WTC11 (cell line): ENCODE data around the gene SLC24A4.

Experiments used
- CTCF ChIP-seq: fragments of 200-600 bp; IDR thresholded peaks from 2 replicates; pipeline ENCODE4 v1.8.0; 2022; ENCODE audit warnings: antibody characterized with exemption
- TEAD4 ChIP-seq: sonication (generic); formaldehyde crosslinking; IDR thresholded peaks from 2 replicates; pipeline ENCODE4 v1.8.0; 2022; ENCODE audit warnings: mild to moderate bottlenecking, missing genetic modification reagents
- USF1 ChIP-seq: sonication (generic); formaldehyde crosslinking; IDR thresholded peaks from 2 replicates; pipeline ENCODE4 v1.8.0; 2022; ENCODE audit warnings: mild to moderate bottlenecking, missing genetic modification reagents
- ZNF121 ChIP-seq: sonication (generic); formaldehyde crosslinking; IDR thresholded peaks from 2 replicates; pipeline ENCODE4 v1.8.0; 2023; ENCODE audit warnings: missing genetic modification reagents
- TF ChIP-seq, protein P1 (sequence below): fragments of 250-450 bp; sonication (Bioruptor Pico); IDR thresholded peaks from 2 replicates; pipeline ENCODE4 v1.9.0; 2021; ENCODE audit warnings: moderate library complexity, mild to moderate bottlenecking, inconsistent platforms, borderline replicate concordance
- TF ChIP-seq, protein P2 (sequence below): sonication (generic); formaldehyde crosslinking; conservative IDR thresholded peaks from 2 replicates; pipeline ENCODE4 v1.8.1; 2022; ENCODE audit warnings: mild to moderate bottlenecking, missing genetic modification reagents
- TF ChIP-seq, protein P3 (sequence below): sonication (generic); formaldehyde crosslinking; IDR thresholded peaks from 2 replicates; pipeline ENCODE4 v1.8.1; 2023; ENCODE audit warnings: mild to moderate bottlenecking, missing genetic modification reagents
- TF ChIP-seq, protein P4 (sequence below): sonication (generic); formaldehyde crosslinking; conservative IDR thresholded peaks from 2 replicates; pipeline ENCODE4 v1.8.1; 2023; ENCODE audit warnings: mild to moderate bottlenecking, low read depth, missing genetic modification reagents, moderate library complexity

- no peak for TF ChIP-seq CTCF
- no peak for TF ChIP-seq ZNF121 (CRISPR knock-in tag)
- no peak for TF ChIP-seq USF1 (CRISPR knock-in tag)
- TF ChIP-seq, protein P1, sequence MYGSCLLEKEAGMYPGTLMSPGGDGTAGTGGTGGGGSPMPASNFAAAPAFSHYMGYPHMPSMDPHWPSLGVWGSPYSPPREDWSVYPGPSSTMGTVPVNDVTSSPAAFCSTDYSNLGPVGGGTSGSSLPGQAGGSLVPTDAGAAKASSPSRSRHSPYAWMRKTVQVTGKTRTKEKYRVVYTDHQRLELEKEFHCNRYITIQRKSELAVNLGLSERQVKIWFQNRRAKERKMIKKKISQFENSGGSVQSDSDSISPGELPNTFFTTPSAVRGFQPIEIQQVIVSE (CRISPR knock-in tag), result no peak
- TF ChIP-seq TEAD4 (CRISPR knock-in tag), result no peak
- TF ChIP-seq, protein P2, sequence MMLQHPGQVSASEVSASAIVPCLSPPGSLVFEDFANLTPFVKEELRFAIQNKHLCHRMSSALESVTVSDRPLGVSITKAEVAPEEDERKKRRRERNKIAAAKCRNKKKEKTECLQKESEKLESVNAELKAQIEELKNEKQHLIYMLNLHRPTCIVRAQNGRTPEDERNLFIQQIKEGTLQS, result no peak
- TF ChIP-seq, protein P3, sequence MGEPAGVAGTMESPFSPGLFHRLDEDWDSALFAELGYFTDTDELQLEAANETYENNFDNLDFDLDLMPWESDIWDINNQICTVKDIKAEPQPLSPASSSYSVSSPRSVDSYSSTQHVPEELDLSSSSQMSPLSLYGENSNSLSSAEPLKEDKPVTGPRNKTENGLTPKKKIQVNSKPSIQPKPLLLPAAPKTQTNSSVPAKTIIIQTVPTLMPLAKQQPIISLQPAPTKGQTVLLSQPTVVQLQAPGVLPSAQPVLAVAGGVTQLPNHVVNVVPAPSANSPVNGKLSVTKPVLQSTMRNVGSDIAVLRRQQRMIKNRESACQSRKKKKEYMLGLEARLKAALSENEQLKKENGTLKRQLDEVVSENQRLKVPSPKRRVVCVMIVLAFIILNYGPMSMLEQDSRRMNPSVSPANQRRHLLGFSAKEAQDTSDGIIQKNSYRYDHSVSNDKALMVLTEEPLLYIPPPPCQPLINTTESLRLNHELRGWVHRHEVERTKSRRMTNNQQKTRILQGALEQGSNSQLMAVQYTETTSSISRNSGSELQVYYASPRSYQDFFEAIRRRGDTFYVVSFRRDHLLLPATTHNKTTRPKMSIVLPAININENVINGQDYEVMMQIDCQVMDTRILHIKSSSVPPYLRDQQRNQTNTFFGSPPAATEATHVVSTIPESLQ, result no peak
- TF ChIP-seq, protein P4, sequence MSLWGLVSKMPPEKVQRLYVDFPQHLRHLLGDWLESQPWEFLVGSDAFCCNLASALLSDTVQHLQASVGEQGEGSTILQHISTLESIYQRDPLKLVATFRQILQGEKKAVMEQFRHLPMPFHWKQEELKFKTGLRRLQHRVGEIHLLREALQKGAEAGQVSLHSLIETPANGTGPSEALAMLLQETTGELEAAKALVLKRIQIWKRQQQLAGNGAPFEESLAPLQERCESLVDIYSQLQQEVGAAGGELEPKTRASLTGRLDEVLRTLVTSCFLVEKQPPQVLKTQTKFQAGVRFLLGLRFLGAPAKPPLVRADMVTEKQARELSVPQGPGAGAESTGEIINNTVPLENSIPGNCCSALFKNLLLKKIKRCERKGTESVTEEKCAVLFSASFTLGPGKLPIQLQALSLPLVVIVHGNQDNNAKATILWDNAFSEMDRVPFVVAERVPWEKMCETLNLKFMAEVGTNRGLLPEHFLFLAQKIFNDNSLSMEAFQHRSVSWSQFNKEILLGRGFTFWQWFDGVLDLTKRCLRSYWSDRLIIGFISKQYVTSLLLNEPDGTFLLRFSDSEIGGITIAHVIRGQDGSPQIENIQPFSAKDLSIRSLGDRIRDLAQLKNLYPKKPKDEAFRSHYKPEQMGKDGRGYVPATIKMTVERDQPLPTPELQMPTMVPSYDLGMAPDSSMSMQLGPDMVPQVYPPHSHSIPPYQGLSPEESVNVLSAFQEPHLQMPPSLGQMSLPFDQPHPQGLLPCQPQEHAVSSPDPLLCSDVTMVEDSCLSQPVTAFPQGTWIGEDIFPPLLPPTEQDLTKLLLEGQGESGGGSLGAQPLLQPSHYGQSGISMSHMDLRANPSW (CRISPR knock-in tag), result no peak
These were observed 129.5 kb downstream of the SLC24A4 start for GRCh38 chr14:92452471-92452870.
